Hippocampal formation (tissue), 2 donors: ENCODE measurements around the gene SCRN1.
A peak's percentile ranks its signal among the peaks of the same experiment; 100 is the strongest.

Source experiments
- DNase-seq, 2 donors: peaks; one replicate each; lab custom pipeline; 2025; lab: John Stamatoyannopoulos, UW

SCRN1 gene

DNA sequence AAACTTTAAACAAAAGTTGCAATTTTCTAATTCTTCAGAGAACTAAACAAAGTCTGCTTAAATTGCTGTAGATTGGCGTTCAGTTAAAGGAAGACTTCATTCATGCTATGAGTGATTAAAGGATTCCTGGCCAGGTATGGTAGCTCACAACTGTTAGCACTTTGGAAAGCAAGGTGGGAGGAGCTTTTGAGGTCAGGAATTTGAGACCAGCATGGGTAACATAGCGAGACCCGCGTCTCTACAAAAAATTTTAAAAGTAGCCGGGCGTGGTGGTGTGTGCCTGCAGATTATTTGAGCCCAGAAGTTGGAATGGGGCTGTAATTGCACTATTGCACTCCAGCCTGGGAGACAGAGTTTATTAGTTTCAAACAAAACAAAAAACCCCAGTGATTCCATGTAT is 13.5 kb upstream of the SCRN1 start:
- DNase-seq, result no peak

DNA sequence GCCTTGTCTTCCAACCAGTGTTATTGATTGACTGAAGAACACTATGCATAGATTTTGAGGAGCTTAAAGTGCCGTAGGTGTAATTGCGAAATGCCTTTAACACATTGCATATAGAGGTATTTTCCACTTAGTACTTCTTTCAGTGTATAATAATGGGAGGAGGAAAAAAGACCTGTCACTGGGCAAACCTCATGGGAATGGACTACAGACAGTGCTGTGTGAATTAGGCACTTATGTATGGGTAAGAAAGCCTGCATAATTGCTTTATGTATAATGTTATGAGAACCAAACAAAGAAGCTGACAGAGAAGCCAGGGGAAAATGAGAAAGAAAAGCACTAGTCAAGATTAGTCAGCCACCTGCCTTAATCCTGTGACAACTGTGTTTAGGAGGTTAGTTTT is 12.4 kb upstream of the SCRN1 start:
- no peak for DNase-seq

GRCh38 chr7:29998489-29998888 is 8.9 kb upstream of the SCRN1 start:
- no peak for DNase-seq

GRCh38 chr7:29996321-29996720 is 6.7 kb upstream of the SCRN1 start:
- DNase-seq, result no peak

DNA sequence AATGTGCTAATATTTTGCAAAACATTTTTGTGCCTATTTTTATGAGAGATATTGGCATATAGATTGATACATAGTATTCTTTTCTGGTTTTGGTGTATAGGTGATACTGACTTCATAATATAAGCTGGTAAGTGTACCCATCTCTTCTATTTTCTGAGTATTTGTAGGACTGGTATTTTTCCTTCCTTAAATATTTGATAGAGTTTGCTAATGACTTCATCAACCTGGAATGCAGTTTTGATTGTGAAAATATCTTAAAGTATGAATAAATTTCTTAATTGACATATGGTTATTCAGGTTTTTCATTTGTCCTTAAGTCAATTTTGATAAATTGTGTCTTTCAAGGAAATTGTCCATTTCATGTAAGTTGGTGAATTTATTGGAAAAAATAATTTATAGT is 6.1 kb upstream of the SCRN1 start:
- no peak for DNase-seq

GRCh38 chr7:29993140-29993539 is 3.5 kb upstream of the SCRN1 start:
- no peak for DNase-seq

DNA sequence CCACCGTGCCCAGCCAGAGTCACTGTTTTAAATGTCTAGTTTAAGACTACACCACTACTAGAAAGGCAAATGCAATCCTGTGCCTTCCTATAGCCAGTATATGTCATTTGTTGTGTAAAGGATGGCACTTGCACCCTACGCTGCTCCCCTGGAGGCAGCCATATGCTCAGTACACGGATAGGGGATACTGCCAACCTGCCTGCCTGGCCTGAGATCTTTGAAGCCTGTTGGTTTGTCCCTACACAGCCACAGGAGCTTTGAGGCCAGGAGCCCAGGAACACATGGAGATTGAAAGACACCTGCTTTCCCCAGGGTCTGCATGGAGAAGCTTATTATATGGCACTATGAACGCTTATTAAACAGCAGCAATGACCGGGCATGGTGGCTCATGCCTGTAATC is 2.3 kb upstream of the SCRN1 start:
- no peak for DNase-seq

GRCh38 chr7:29990931-29991330 is 1.3 kb upstream of the SCRN1 start:
- no peak for DNase-seq

GRCh38 chr7:29988424-29989256 is 961 bp downstream of the SCRN1 start:
- DNase-seq, result peak; percentile 39 to 47

DNA sequence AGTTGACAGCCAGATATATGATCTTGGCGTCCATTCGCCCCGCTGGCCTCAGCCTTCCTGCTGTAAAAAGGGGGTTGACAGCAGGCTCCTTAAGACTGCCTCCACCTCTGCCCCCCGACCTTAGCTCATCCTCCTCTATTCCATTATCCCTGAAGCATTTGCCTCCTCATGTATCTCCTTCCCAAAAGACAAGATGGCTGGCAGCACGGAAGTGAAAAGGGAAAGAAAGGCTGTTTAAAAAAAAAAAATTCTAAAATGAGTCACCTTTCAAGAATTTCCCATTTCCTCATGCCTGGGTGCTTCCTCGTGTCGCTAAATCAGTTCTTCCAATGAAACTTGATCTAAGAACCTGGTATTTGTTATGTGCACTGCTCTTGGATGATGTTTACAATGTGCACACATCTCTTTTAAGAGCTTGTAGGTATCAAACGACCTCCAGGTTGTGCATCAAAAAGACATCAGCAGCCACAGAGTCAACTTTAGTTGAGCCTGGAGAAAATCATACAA is 1.7 kb downstream of the SCRN1 start:
- no peak for DNase-seq

- DNase-seq, result no peak
These were observed 2.5 kb downstream of the SCRN1 start for GRCh38 chr7:29987083-29987482.

DNA sequence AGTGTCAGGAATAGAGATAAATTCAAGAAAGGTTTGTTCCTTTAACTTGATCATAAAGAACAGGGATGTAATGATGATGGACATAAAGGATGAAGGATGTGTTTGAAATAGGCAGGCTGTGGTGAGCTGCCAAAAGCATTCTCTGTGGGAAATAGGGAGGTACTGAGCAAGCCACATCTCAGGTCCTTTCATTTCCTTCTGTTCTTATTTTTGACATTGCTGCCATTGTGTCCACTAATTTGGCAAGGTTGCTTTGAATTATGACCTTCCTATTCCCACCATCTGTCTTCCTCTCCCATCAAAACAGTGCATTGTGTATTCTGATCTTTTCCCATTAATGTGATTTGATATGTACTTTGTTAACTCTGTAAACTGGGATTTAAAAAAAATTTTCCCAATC is 9.4 kb downstream of the SCRN1 start:
- DNase-seq, result no peak

DNA sequence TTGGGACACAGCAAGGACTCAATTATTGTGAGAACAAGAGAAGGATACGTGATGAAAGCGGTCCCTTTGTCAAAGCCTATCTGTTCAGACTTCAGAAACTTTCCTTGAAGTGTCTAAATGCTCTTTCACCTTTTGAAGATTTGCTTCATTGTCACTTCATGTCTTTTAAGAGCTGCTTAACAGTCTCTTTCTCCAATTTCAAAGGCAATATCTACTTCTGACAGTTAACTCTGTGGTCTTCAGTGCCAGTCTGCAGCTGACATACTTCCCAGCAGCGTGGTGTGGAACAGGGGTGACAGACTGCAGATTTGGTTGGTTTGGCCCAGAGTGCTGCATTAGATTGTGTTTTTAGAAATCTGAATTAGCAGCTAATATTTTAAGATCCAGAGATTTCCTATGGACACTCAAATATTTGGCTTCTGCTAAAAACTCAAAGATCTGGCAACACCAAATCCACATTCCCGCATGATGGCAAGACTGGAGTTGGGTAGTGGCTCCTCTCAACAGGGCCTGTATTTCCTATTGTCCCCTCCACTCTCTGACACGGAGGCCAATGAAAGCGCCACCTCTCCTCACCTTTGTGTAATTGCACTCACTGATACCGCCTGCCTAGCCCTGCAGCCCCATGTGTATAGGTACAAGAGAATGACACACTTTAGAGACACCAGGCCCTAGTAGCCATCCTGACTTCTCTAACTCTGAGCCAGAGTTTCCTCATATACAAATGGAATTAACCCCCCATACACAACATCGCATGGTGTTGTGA is 11.5 kb downstream of the SCRN1 start:
- DNase-seq, result no peak

GRCh38 chr7:29976673-29977415 is 12.8 kb downstream of the SCRN1 start:
- peak; percentile 21 to 53 for DNase-seq

GRCh38 chr7:29976266-29976665 is 13.3 kb downstream of the SCRN1 start:
- DNase-seq, result no peak

- peak in 1 of 2 donors; percentile 9 for DNase-seq
These were observed 14.0 kb downstream of the SCRN1 start for GRCh38 chr7:29975561-29975960.

DNA sequence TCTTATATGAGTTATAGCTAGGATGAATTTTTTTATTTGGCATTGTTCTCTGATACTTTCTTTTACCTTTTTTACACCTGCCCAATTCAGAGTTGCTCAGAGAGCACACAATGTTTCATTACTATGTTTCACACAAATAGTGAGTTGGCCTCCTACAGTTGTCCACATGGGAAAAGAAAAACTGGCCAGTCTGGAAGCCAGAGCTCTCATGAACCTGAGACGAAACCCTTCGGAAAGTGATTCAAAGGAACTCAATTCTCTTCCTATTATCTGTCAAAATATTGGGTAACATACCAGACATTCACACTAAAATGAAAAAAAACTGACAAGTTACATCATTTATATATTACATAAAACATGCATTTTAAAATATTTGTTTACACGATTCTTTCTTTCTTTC is 15.3 kb downstream of the SCRN1 start:
- no peak for DNase-seq

DNA sequence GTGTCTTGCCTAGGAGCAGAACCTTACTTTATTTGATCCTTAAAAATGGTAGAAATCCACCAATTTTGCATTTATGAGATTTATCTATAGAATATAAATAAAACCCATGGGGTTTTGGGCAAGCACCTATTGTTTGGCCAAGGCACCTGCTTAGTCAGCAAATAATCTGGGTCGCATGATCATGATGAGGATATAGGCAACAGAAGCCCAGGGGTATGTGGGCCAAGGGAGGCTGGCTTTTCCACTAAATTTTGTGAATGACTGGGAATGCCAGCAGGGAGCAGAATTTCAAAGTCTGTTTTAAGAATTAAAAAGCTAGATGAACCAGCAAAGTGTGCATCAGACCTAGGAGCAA is 17.3 kb downstream of the SCRN1 start:
- no peak for DNase-seq

DNA sequence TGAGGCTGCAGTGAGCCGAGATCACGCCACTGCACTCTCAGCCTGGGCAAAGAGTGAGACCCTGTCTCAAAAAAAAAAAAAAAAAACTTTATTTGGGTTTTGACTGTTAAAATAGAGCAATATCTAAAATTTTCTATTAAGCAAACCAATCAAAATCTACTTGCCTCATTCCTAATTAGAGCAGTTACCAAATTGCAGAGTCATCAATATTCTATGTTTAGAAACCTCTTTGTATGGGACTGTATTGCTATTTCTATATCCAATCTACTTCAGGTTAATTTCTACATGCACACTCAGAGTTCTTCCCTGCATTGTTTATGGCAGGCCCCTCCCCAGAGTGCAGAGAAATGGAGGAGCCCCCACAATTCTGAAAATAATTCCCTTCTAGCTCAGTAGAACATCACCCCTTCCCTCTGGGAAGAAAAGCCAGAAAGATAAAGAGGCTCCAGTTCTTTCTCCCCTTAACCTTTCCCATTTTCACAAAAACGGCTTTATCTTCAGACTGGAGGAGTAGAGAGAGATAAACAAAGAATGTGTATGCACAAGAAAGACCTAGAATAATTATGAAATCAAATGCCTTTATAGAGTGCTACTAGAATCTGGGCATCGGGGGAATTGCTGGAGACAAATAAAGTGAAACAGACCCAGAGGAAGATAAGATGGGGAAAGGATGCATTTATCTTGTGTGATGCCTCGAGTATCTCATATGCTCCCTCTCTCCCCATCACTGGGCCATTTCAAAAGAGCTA is 17.9 kb downstream of the SCRN1 start:
- no peak for DNase-seq

DNA sequence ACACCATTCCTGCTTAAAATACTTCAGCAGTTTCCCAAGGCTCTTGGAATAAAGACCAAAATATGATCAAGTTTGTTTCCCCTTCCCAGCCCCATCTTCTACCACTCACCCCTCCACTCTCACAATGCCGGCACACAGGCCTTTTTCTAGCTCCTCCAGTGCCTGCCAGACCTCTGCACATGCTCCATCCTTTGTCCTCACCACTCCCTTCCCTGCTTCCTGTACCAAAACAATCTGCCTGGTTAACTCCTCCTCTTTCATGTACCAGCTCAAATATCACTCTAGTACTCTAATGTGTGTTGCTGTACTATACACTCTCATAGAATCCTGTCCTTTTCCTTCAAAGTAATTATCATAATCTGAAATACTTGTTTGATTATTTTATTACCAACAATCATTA is 19.4 kb downstream of the SCRN1 start:
- peak in 1 of 2 donors; percentile 9 for DNase-seq

- no peak for DNase-seq
These were observed 19.9 kb downstream of the SCRN1 start for GRCh38 chr7:29969738-29970137.
